ENCODE measurements around the gene NPHP1.

- no peak for TF ChIP-seq CTCF (IDR thresholded peaks at IDR 0.05; ENCODE audit: insufficient read depth, low read length, poor library complexity, severe bottlenecking)
- TF ChIP-seq EZH2phosphoT487 (conservative IDR thresholded peaks at IDR 0.05; ENCODE audit: low read length): no peak
Measured at GRCh38 chr2:110106642-110107041, 98.2 kb downstream of the NPHP1 start.
